HFF-Myc (cell line): ENCODE measurements around the gene CD22.
"Not testable (repeated sequence)": the region's sequence is repeated elsewhere in the genome, so short reads cannot be mapped to it uniquely, and the experiment has no call there.

Experiments used
- DNase-seq: peaks from one replicate; pipeline ENCODE4 v3.0.0-alpha.2; 2011; ENCODE audit warnings: low read depth; ENCODE audit errors: extremely low read depth
- H3K4me3 ChIP-seq: replicated peaks from 2 replicates; pipeline ENCODE4 v1.5.1; 2011; ENCODE audit warnings: low read depth, mild to moderate bottlenecking, control low read depth, low read length
- TF ChIP-seq, protein P1 (sequence below): IDR thresholded peaks from 2 replicates; pipeline ENCODE4 v1.5.1; 2012; ENCODE audit warnings: mild to moderate bottlenecking, low read depth, low read length, control low read depth; ENCODE audit errors: missing control alignments

CD22 gene

DNA sequence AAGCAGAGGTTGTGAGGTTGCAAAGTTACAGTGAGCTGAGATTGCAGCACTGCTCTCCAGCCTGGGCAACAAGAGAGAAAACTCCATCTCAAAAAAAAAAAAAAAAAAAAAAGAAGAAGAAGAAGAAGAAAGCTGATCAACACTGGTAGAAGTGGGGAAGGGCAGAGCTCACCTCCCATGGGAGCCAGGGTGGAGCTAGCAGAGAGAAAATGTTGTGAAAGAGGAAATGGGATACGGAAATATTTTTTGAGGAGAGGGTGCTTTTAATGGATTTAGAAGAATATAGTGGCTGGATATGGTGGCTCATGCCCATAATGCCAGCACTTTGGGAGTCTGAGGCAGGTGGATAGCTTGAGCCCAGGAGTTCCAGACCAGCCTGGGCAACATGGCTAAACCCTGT is 48.7 kb downstream of the CD22 start:
- TF ChIP-seq, protein P1, sequence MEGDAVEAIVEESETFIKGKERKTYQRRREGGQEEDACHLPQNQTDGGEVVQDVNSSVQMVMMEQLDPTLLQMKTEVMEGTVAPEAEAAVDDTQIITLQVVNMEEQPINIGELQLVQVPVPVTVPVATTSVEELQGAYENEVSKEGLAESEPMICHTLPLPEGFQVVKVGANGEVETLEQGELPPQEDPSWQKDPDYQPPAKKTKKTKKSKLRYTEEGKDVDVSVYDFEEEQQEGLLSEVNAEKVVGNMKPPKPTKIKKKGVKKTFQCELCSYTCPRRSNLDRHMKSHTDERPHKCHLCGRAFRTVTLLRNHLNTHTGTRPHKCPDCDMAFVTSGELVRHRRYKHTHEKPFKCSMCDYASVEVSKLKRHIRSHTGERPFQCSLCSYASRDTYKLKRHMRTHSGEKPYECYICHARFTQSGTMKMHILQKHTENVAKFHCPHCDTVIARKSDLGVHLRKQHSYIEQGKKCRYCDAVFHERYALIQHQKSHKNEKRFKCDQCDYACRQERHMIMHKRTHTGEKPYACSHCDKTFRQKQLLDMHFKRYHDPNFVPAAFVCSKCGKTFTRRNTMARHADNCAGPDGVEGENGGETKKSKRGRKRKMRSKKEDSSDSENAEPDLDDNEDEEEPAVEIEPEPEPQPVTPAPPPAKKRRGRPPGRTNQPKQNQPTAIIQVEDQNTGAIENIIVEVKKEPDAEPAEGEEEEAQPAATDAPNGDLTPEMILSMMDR: no peak

DNA sequence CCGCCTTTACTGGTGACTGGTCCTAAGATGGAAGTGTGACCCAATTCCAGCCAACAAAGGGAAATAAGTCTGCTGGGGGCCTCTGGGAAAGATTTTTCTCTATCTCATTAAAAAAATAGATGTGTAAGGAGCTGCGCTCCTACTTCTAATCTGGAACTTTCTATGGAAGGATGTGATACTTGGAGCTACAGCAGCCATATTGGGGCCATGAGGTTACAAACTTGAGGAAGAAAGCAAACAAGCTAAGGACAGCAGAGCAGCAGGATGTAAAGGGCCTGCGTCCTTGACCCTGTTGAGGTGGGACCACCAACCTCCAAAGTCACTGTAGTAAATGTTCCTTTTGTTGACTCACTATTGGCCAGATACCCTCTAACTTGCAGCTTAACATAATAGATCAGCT is 49.4 kb downstream of the CD22 start:
- no peak overlapping the region for H3K4me3 ChIP-seq
- TF ChIP-seq, protein P1: no peak
- no peak for DNase-seq

More for the DNA sequence above, 48.7 kb downstream of the CD22 start:
- H3K4me3 ChIP-seq: no peak overlapping the region
- no peak for DNase-seq

DNA sequence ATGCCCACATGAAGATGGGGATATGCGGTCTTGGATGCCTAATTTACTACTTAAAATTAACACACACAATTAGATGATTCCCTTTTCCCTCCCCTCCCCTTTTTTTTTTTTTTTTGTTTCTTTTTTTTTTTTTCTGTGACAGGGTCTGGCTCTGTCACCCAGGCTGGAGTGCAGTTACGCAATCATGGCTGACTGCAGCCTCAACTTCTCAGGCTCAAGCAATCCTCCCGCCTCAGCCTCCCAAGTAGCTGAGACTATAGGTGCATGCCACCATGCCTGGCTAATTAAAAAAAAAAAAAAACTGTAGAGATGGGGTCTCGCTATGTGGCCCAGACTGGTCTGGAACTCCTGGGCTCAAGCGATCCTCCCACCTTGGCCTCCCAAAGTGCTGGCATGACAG is 50.6 kb downstream of the CD22 start:
- H3K4me3 ChIP-seq, DNase-seq: not testable (repeated sequence)

DNA sequence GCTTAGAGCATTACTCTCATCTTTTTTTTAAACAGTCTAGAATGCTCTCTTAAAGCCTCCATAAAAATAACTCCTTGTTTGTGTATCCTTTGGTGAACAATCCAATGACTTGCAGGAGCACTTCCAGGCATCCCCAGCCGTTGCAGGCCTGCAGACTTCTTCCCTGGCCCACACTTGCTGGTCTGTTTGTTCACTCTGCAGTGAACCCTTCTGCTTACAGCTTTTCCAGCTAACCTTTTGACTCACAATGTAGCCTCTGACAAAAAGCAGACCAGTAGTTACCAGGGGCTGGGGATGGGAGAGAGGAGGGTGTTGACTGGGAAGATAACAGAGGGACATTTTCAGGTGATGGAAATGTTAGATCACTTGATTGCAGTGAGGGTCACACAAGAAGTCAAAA is 51.0 kb downstream of the CD22 start:
- no peak for DNase-seq
- no peak overlapping the region for H3K4me3 ChIP-seq
- TF ChIP-seq, protein P1: no peak

DNA sequence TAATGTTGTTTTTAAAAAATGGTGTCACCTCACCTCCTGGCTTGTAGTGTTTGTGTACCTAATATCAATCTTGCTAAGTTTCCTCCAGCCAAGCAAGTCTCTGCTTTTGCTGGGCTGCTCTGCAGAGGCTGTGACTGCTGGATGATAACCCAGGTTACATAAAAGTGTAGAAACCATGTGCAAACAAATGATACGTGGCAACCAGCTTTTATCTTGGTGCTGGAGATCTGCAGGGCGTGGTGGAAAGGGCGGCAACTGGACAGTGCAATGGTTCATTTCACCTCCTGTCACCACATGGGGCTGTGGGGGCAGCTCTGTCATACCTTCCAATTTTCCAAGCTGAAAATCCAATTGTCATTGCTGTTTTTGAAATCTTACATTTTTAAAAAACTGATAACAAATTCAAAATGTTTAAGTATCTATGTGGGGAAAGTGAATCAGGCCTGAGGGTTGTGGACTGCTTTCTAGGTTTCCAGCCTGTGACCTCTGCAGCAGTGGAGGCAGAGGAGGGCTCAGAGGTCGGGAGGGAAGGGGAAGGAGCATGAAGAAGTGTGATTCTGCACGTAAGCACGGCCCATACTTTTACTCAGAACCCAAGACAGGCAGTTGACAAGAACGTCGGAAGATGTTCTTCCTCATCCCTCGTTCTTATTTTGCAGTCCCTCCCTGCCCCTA is 51.6 kb downstream of the CD22 start:
- no peak for DNase-seq
- TF ChIP-seq, protein P1: no peak
- H3K4me3 ChIP-seq: no peak overlapping the region

DNA sequence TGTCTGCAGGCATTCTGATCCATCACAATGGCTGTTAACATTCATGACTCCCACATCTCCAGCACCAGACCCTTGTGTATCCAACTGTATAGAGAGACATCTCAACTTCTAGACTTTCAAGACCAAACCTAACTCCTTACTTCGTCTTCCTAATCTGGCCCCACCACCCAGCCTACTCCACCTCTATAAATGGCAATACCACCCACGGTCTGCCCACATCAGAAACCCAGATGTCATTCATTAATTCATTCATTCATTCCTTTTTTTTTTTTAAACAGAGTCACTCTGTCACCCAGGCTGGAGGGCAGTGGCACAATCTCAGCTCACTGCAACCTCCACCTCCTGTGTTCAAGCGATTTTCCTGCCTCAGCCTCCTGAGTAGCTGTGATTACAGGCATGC is 52.3 kb downstream of the CD22 start:
- no peak for DNase-seq
- no peak overlapping the region for H3K4me3 ChIP-seq
- TF ChIP-seq, protein P1: no peak

DNA sequence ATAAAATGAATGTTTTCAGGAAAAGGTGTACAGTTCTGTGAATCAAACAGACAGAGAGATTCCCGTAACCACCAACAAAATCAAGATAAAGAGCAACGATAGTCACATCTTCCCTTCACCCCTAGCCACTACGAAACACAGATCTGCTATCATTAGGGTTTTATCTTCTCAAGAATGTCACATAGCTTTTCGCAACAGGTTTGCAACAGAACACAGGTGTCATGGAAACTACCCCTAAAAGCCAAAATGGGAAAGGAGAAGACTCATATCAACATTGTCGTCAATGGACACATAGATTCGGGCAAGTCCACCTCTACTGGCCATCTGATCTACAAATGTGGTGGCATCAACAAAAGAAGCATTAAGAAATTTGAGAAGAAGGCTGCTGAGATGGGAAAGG is 52.9 kb downstream of the CD22 start:
- DNase-seq: no peak
- H3K4me3 ChIP-seq: no peak overlapping the region
- TF ChIP-seq, protein P1: no peak
